Measurements from ENCODE around the gene SIK3.

SIK3 gene

GRCh38 chr11:116973270-116973669 is 125.0 kb downstream of the SIK3 start:
- DNase-seq (ENCODE audit: low read depth in 2 of 2, low spot score in 1 of 2): no peak

DNA sequence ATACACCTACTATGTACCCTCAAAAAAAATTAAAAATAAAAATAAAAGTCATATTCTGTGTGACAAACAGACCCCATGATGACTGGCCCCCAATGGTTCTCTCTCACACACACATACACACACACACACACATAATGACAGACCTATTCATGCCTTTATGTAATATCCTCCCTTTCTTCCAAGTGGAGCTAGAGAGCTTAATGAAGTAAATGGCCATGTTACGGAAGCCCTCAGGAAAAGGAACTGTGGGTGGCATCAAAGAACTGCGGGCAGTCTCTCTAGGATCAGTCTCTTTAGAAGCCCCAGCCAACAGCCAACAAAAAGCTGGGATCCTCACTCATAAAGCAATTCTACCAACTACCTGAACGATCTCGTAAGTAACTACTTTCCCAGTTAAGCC is 125.5 kb downstream of the SIK3 start:
- DNase-seq (ENCODE audit: low read depth in 2 of 2, low spot score in 1 of 2): no peak

DNA sequence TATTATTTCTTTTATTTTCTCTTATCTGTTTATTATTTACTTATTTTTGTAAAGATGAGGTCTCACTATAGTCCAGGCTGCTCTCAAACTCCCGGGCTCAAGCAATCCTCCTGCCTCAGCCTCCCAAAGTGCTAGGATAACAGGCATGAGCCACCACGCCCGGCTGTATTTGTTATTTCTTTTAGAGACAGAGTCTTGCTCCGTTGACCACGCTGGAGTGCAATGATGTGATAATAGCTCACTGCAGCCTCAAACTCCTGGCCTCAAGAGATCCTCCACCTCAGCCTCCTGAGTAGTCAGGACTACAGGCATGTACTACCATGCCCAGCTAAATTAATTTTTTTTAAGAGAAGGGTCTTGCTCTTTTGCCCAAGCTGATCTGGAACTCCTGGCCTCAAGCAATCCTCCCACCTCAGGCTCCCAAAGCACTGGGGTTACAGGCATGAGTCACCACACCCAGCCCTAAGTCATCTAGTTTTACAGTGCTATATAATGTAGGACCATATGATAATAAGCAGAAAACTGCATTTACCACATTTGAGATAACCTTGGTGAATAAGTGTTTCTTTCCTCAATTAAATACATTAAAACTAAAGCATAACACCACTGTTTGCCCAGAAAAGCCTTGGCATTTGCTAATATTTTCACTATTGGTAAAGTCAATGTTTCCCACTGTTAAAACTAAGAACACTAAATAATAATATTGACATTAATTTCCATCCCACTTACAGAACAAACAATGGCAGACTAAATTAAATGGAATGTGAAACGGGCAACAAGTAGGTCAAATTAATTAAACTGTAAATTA is 127.5 kb downstream of the SIK3 start:
- no peak for DNase-seq (ENCODE audit: low read depth in 2 of 2, low spot score in 1 of 2)

DNA sequence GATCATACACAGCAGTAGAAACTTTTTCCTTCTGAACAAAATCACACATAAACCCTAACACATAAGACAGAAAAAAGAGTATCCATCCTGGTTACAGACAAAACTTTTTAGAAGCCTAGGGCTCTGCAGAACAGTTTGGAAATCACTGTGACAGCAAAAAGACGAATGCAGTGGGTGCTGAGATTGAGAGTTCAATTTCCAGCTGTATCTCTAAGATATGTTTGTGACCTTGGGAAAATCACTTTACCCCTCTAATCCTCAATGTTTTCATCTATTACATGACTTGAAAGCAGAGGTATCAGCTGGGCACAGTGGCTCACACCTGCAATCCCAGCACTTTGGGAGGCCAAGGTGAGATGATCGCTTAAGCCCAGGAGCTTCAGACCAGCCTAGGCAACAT is 128.5 kb downstream of the SIK3 start:
- DNase-seq (ENCODE audit: low read depth in 2 of 2, low spot score in 1 of 2): no peak

DNA sequence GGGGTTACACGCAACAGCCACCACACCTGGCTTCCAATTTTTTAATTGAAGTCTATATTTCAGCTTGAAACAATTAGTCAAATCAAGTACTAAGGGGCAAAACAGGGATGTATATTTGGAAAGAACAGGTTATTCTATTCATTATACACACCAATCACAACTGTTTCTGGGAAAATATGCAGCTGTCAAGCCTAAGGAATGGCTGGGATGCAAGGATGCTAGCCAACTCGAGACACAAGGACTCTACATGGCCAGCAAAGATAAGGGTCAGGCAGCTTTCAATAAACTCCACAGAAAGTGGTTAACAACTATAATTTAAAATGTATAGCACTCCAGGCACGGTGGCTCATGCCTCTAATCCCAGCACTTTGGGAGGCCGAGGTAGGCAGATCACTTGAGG is 134.0 kb downstream of the SIK3 start:
- DNase-seq (ENCODE audit: low read depth in 2 of 2, low spot score in 1 of 2): no peak

GRCh38 chr11:116963813-116964212 is 134.4 kb downstream of the SIK3 start:
- no peak for DNase-seq (ENCODE audit: low read depth in 2 of 2, low spot score in 1 of 2)

DNA sequence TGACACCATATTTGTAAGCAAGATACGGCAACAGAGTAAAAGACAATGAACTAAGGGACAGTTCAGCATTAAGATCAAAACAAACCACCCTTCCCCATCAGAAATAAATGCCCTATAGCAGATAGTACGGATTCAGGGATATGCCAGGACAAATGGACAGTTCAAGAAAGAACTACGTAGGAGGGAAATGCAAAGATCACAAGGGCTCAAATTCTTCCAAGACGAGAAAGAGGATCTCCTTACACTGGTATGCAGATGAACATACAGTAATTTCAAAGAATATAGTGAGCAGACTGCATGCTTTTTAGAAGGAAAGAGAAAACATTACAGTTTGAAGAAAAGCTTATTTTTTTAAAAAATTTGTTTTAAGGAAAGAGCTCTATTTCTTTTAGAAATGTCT is 136.1 kb downstream of the SIK3 start:
- DNase-seq (ENCODE audit: low read depth in 2 of 2, low spot score in 1 of 2): no peak

DNA sequence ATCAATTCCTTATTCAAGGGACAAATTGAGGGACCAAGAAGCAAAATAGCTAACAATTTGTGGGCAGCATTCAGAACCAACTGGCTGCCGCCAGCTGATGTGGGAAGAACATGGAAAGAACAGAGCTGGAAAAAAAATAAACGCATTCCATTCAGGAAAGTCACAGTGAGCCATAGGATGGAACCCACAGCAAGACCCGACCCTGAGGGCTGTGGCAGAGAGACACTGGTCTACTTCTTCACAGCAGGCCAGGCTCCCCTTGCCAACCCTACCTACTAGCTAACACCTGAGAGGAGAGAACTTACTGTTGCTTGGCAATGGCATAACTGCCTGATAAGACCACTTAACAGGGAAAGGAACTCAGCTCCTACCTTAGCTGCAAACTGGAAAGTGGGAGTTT is 137.3 kb downstream of the SIK3 start:
- DNase-seq (ENCODE audit: low read depth in 2 of 2, low spot score in 1 of 2): no peak

GRCh38 chr11:116958246-116958645 is 140.0 kb downstream of the SIK3 start:
- no peak for DNase-seq (ENCODE audit: low read depth in 2 of 2, low spot score in 1 of 2)

- no peak for DNase-seq (ENCODE audit: low read depth in 2 of 2, low spot score in 1 of 2)
Observed at GRCh38 chr11:116955949-116956348, 142.3 kb downstream of the SIK3 start.

- no peak for DNase-seq (ENCODE audit: low read depth in 2 of 2, low spot score in 1 of 2)
Observed at GRCh38 chr11:116955548-116955947, 142.7 kb downstream of the SIK3 start.

- DNase-seq (ENCODE audit: low read depth in 2 of 2, low spot score in 1 of 2): no peak
Observed at GRCh38 chr11:116953530-116954285, 144.5 kb downstream of the SIK3 start.

DNA sequence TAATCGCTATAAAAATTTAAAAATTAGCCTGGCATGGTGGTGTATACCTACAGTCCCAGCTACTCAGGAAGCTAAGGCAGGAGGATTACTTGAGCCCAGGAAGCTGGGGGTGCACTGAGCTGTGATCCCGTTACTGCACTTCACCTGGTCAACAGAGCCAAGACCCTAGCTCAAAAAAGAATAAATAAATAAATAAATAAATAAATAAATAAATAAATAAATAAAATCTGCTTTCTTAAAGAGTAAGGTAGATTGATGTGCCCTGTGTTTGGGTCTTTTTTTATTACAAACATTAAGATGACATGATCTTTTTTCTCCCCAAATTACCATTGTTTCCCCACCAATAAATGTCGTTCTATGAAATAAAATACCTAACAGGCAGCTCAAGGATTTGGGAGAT is 146.5 kb downstream of the SIK3 start:
- no peak for DNase-seq (ENCODE audit: low read depth in 2 of 2, low spot score in 1 of 2)

DNA sequence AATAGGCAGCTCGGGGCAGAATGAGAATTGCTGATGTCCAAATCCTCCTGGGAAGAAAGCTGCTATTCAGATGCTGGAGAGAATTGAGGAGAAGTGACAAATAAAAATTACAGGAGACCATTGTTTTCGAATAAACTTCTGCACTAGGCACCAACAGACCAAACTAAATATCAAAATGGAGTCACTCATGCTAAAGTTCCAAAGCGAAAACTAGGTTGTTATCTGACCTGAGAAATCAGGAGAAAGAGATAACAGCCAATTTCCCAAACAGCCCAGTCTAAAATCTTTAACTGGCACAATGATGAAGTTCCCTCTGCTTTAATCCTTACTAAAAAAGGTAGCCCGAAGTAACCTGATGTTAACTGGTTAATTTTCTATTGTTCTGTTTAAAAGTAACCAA is 148.0 kb downstream of the SIK3 start:
- DNase-seq (ENCODE audit: low read depth in 2 of 2, low spot score in 1 of 2): no peak

DNA sequence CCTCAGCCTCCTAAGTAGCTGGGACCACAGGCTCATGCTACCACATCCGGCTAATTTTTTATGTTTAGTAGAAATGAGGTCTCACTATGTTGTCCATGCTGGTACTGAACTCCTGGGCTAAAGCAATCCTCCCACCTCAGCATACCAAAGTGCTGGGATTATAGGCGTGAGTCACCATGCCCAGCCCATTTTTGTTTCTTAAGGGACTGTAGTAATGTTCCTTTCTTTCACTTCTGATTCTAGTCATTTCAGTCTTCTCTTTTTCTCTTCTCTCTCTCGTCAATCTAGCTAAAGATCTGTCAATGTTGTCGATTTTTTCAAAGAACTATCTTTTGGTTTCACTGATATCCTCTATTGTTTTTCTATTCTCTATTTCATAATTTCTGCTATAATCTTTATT is 149.8 kb downstream of the SIK3 start:
- no peak for DNase-seq (ENCODE audit: low read depth in 2 of 2, low spot score in 1 of 2)

GRCh38 chr11:116946414-116946813 is 151.8 kb downstream of the SIK3 start:
- no peak for DNase-seq (ENCODE audit: low read depth in 2 of 2, low spot score in 1 of 2)

DNA sequence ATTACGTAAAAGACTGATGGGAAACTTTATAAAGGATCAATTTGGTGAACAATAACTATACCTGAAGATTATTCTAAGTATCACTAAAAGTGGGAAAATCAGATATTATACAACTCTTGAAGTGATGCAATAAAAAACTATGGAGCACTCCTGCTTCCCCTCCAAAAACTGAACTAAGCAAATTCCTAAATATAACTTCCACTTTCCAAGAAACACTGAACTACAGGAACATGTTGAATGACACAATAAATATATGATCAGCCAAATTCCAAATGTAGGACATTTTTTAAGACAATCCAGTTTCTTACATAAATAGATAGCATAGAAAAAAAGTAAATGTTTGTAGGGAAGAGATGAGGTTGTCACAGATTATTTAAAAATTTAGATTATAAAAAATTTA is 158.7 kb downstream of the SIK3 start:
- DNase-seq (ENCODE audit: low read depth in 2 of 2, low spot score in 1 of 2): no peak

GRCh38 chr11:116938471-116939070 is 159.7 kb downstream of the SIK3 start:
- DNase-seq (ENCODE audit: low read depth in 2 of 2, low spot score in 1 of 2): no peak

- no peak for DNase-seq (ENCODE audit: low read depth in 2 of 2, low spot score in 1 of 2)
Observed at GRCh38 chr11:116936754-116937446, 161.3 kb downstream of the SIK3 start.

DNA sequence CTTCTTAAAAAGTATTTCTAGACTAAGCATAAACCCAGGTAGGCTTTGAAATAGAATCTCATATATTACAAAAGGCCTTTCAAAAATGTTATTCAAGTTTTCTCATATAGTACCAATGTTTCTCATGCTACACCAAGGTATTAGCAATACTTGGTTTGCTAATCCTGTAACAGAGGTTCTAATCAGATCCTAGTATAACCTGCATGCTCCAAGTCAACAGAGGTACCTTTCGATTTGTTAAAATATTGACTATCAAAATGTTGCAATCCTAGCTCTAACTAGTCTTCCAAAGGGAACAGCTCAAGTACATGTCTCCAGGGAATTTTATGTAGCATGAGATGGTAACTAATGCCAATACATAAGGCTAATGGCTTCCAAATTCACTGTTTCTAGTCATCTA is 162.7 kb downstream of the SIK3 start:
- no peak for DNase-seq (ENCODE audit: low read depth in 2 of 2, low spot score in 1 of 2)

DNA sequence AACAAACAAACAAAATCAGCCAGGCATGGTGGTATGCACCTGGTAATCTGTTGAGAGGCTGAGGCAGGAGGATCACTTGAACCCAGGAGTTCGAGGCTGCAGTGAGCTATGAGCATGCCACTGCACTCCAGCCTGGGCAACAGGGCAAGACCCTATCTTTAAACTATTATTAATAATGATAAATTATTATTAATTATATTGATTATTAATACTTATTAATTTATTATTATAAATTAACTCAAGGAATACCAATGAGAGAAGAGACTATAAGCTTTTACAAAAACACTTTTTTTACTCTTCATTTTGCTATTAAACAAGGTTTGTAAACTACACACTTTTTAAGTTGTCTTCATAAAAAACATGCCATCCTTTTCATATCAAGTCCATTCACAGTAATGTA is 163.1 kb downstream of the SIK3 start:
- DNase-seq (ENCODE audit: low read depth in 2 of 2, low spot score in 1 of 2): no peak

GRCh38 chr11:116933961-116934360 is 164.3 kb downstream of the SIK3 start:
- DNase-seq (ENCODE audit: low read depth in 2 of 2, low spot score in 1 of 2): no peak
